Left cardiac atrium (tissue), 4 donors: ENCODE measurements around the gene CACNA2D1. TPM values are rescaled to one million over a fixed set of nuclear protein-coding genes. Genes with fewer than 3 reads are reported as not detected.

Experiments used
- ATAC-seq, 2 donors: fragments of 200-7000 bp; cut with Tn5 transposase; one replicate each; pipeline ENCODE4 v1.9.1; 2020; ENCODE audit warnings: mild to moderate bottlenecking in 2 of 2, moderate library complexity in 2 of 2
- DNase-seq: peaks from one replicate; pipeline ENCODE4 v3.0.0-alpha.2; 2020
- intact Hi-C, 2 donors: fragments of 100-400 bp; cut with DNase I; formaldehyde crosslinking; loops; one replicate each; pipeline versions ENCODE4 v1.14.1 to v1.15.1; 2022 to 2023
- total RNA-seq, 2 donors: library from RNA; stranded (reverse); fragmentation: NEBNext Ultra II Directional; extraction: Animal tissue kit (Norgen Biotek cat#: 25700); gene quantifications; one replicate each; pipeline ENCODE4 v1.2.1, GENCODE V29; 2021
- donor health status: DM: no; HTN: yes; CAD: no.
- donor health status: DM: no; HTN: yes; CAD: no; lungs with severe emphysema.
- donor health status: DM: yes; HTN: yes; CAD: no.
- donor health status: Dilated cardiomyopathy.

Gene CACNA2D1
- total RNA-seq, 2 donors from 2014 or later, result 29.5 to 39.8 TPM

- ATAC-seq (no peak), DNase-seq (no peak)
- intact Hi-C loops, result no loop called here
Observed at GRCh38 chr7:82007315-82007714, 436.3 kb downstream of the CACNA2D1 start.

GRCh38 chr7:82005056-82005455, 438.5 kb downstream of the CACNA2D1 start:
- DNase-seq, result no peak
- intact Hi-C loops, result no loop called here
- ATAC-seq, result no peak

- DNase-seq, result no peak
- no peak for ATAC-seq
- intact Hi-C loops, result no loop called here
Observed at GRCh38 chr7:81993186-81993585, 450.4 kb downstream of the CACNA2D1 start.

- ATAC-seq (no peak), DNase-seq (no peak)
- intact Hi-C loops, result no loop called here
Observed at GRCh38 chr7:81990395-81990794, 453.2 kb downstream of the CACNA2D1 start.

GRCh38 chr7:81986723-81987470, 456.7 kb downstream of the CACNA2D1 start:
- intact Hi-C loops, result no loop called here
- DNase-seq, result no peak
- ATAC-seq, result no peak

GRCh38 chr7:81983406-81983805, 460.2 kb downstream of the CACNA2D1 start:
- DNase-seq (no peak), ATAC-seq (no peak)
- intact Hi-C loops, result no loop called here

- ATAC-seq, result no peak
- intact Hi-C loops, result no loop called here
- no peak for DNase-seq
Observed at GRCh38 chr7:81973117-81973516, 470.5 kb downstream of the CACNA2D1 start.

GRCh38 chr7:81960026-81960425, 483.6 kb downstream of the CACNA2D1 start:
- DNase-seq (no peak), ATAC-seq (no peak)
- intact Hi-C loops, result loop anchor here in 1 of 2 donors (10.0 kb wide), 1 partner anchor 455 kb away; no protein-coding TSS in a partner anchor

GRCh38 chr7:81957517-81957916, 486.1 kb downstream of the CACNA2D1 start:
- intact Hi-C loops, result loop anchor here in 1 of 2 donors (2.0 kb wide), 1 partner anchor 459 kb away; no protein-coding TSS in a partner anchor
- ATAC-seq, result peak; percentile 42 to 84
- no peak for DNase-seq

GRCh38 chr7:81956520-81956919, 487.1 kb downstream of the CACNA2D1 start:
- DNase-seq, result no peak
- ATAC-seq, result peak; percentile 66 to 88
- intact Hi-C loops, result loop anchor here in 1 of 2 donors (2.0 kb wide), 1 partner anchor 458 kb away; no protein-coding TSS in a partner anchor

GRCh38 chr7:81949306-81949705, 494.3 kb downstream of the CACNA2D1 start:
- intact Hi-C loops, result no loop called here
- DNase-seq (no peak), ATAC-seq (no peak)

- no peak for DNase-seq
- intact Hi-C loops, result no loop called here
- no peak for ATAC-seq
Observed at GRCh38 chr7:81944058-81944457, 499.5 kb downstream of the CACNA2D1 start.

GRCh38 chr7:81937091-81937490, 506.5 kb downstream of the CACNA2D1 start:
- DNase-seq, result no peak
- intact Hi-C loops, result no loop called here
- no peak for ATAC-seq

GRCh38 chr7:81934596-81935301, 508.8 kb downstream of the CACNA2D1 start:
- DNase-seq, result no peak
- intact Hi-C loops, result no loop called here
- no peak for ATAC-seq

- ATAC-seq (no peak), DNase-seq (no peak)
- intact Hi-C loops, result no loop called here
Observed at GRCh38 chr7:81932936-81933335, 510.6 kb downstream of the CACNA2D1 start.

- intact Hi-C loops, result no loop called here
- DNase-seq (no peak), ATAC-seq (no peak)
Observed at GRCh38 chr7:81929386-81929785, 514.2 kb downstream of the CACNA2D1 start.

- ATAC-seq (no peak), DNase-seq (no peak)
- intact Hi-C loops, result no loop called here
Observed at GRCh38 chr7:81926154-81926553, 517.4 kb downstream of the CACNA2D1 start.

GRCh38 chr7:81925530-81925929, 518.0 kb downstream of the CACNA2D1 start:
- no peak for ATAC-seq
- no peak for DNase-seq
- intact Hi-C loops, result no loop called here

GRCh38 chr7:81924494-81924893, 519.1 kb downstream of the CACNA2D1 start:
- ATAC-seq (no peak), DNase-seq (no peak)
- intact Hi-C loops, result no loop called here

GRCh38 chr7:81919494-81919893, 524.1 kb downstream of the CACNA2D1 start:
- ATAC-seq (no peak), DNase-seq (no peak)
- intact Hi-C loops, result no loop called here

- no peak for ATAC-seq
- intact Hi-C loops, result no loop called here
- DNase-seq, result no peak
Observed at GRCh38 chr7:81908220-81908619, 535.4 kb downstream of the CACNA2D1 start.
